ENCODE results near the gene TMPRSS2.

Gene TMPRSS2

GRCh38 chr21:41509145-41509496, 1.2 kb upstream of the TMPRSS2 start:
- DNase-seq = no peak

- no peak for DNase-seq
Measured at GRCh38 chr21:41508415-41509144, 622 bp upstream of the TMPRSS2 start.

GRCh38 chr21:41506611-41507520, 1.1 kb downstream of the TMPRSS2 start:
- DNase-seq = no peak

GRCh38 chr21:41506005-41506594, 1.9 kb downstream of the TMPRSS2 start:
- DNase-seq = no peak

GRCh38 chr21:41504030-41504429, 3.9 kb downstream of the TMPRSS2 start:
- DNase-seq = no peak

- DNase-seq = no peak
Measured at GRCh38 chr21:41503331-41503730, 4.6 kb downstream of the TMPRSS2 start.

- DNase-seq = no peak
Measured at GRCh38 chr21:41501919-41502318, 6.0 kb downstream of the TMPRSS2 start.

- DNase-seq = no peak
Measured at GRCh38 chr21:41500931-41501381, 7.0 kb downstream of the TMPRSS2 start.

GRCh38 chr21:41500363-41500762, 7.6 kb downstream of the TMPRSS2 start:
- DNase-seq = no peak

- no peak for DNase-seq
Measured at GRCh38 chr21:41499920-41500319, 8.0 kb downstream of the TMPRSS2 start.

- DNase-seq = no peak
Measured at GRCh38 chr21:41497788-41498187, 10.2 kb downstream of the TMPRSS2 start.

GRCh38 chr21:41497008-41497407, 10.9 kb downstream of the TMPRSS2 start:
- DNase-seq = no peak

- no peak for DNase-seq
Measured at GRCh38 chr21:41494242-41494641, 13.7 kb downstream of the TMPRSS2 start.

GRCh38 chr21:41491412-41491811, 16.5 kb downstream of the TMPRSS2 start:
- no peak for DNase-seq

- DNase-seq = no peak
Measured at GRCh38 chr21:41490330-41490729, 17.6 kb downstream of the TMPRSS2 start.

GRCh38 chr21:41489329-41489728, 18.6 kb downstream of the TMPRSS2 start:
- DNase-seq = no peak

GRCh38 chr21:41488080-41488479, 19.9 kb downstream of the TMPRSS2 start:
- DNase-seq = no peak

GRCh38 chr21:41487082-41487481, 20.9 kb downstream of the TMPRSS2 start:
- DNase-seq = no peak

- no peak for DNase-seq
Measured at GRCh38 chr21:41483973-41484372, 24.0 kb downstream of the TMPRSS2 start.

GRCh38 chr21:41483415-41483814, 24.5 kb downstream of the TMPRSS2 start:
- no peak for DNase-seq

- DNase-seq = no peak
Measured at GRCh38 chr21:41482980-41483379, 25.0 kb downstream of the TMPRSS2 start.

GRCh38 chr21:41482301-41482700, 25.7 kb downstream of the TMPRSS2 start:
- DNase-seq = no peak

- DNase-seq = no peak
Measured at GRCh38 chr21:41481191-41481590, 26.8 kb downstream of the TMPRSS2 start.
